HEK293T (cell line): ENCODE measurements around the gene TUSC2.

Experiments used
- CTCF ChIA-PET: fragments of 350-600 bp; formaldehyde crosslinking; extraction: SDS; loops from one replicate; lab custom pipeline; 2021; ENCODE audit warnings: antibody characterized with exemption, inconsistent platforms; lab: Yijun Ruan, JAX
- POLR2A ChIA-PET: fragments of 350-600 bp; formaldehyde crosslinking; extraction: SDS; loops from one replicate; lab custom pipeline; 2020; ENCODE audit warnings: antibody characterized with exemption, inconsistent platforms; lab: Yijun Ruan, JAX
- DNase-seq: peaks from one replicate; pipeline ENCODE4 v3.0.0; 2012; ENCODE audit warnings: mixed read lengths; ENCODE audit errors: extremely low spot score
- ARNT ChIP-seq: fragments of 450-650 bp; IDR thresholded peaks from 2 replicates; pipeline ENCODE4 v1.6.1; 2017; ENCODE audit warnings: mild to moderate bottlenecking
- BHLHE40 ChIP-seq: fragments of 450-650 bp; IDR thresholded peaks from 2 replicates; pipeline ENCODE4 v1.6.1; 2016; ENCODE audit warnings: mild to moderate bottlenecking, moderate library complexity, borderline replicate concordance
- CTBP1 ChIP-seq: fragments of 450-650 bp; IDR thresholded peaks from 2 replicates; pipeline ENCODE4 v1.6.1; 2016; ENCODE audit warnings: borderline replicate concordance
- ELF4 ChIP-seq: fragments of 450-650 bp; IDR thresholded peaks from 2 replicates; pipeline ENCODE4 v1.6.1; 2017; ENCODE audit warnings: antibody characterized with exemption
- FOXA1 ChIP-seq: fragments of 450-650 bp; IDR thresholded peaks from 2 replicates; pipeline ENCODE4 v1.6.1; 2016; ENCODE audit warnings: mild to moderate bottlenecking
- FOXK2 ChIP-seq: fragments of 450-650 bp; IDR thresholded peaks from 2 replicates; pipeline ENCODE4 v1.6.1; 2016; ENCODE audit warnings: mild to moderate bottlenecking
- FOXM1 ChIP-seq: fragments of 450-650 bp; IDR thresholded peaks from 2 replicates; pipeline ENCODE4 v1.6.1; 2017; ENCODE audit warnings: mild to moderate bottlenecking, borderline replicate concordance
- HDGF ChIP-seq: fragments of 450-650 bp; IDR thresholded peaks from 2 replicates; pipeline ENCODE4 v1.6.1; 2017; ENCODE audit warnings: antibody characterized with exemption, borderline replicate concordance
- L3MBTL2 ChIP-seq: fragments of 450-650 bp; conservative IDR thresholded peaks from 2 replicates; pipeline ENCODE4 v1.6.1; 2016; ENCODE audit warnings: mild to moderate bottlenecking
- LEF1 ChIP-seq: fragments of 450-650 bp; IDR thresholded peaks from 2 replicates; pipeline ENCODE4 v1.6.1; 2017; ENCODE audit warnings: mild to moderate bottlenecking, borderline replicate concordance
- NFRKB ChIP-seq: fragments of 450-650 bp; IDR thresholded peaks from 2 replicates; pipeline ENCODE4 v1.6.1; 2016; ENCODE audit warnings: mild to moderate bottlenecking, moderate library complexity
- SP1 ChIP-seq: fragments of 450-650 bp; IDR thresholded peaks from 2 replicates; pipeline ENCODE4 v1.6.1; 2017
- SUZ12 ChIP-seq: fragments of 450-650 bp; IDR thresholded peaks from 2 replicates; pipeline ENCODE4 v1.6.1; 2016; ENCODE audit warnings: mild to moderate bottlenecking
- TARDBP ChIP-seq: fragments of 450-650 bp; IDR thresholded peaks from 2 replicates; pipeline ENCODE4 v1.6.1; 2016
- ZNF384 ChIP-seq: fragments of 450-650 bp; IDR thresholded peaks from 2 replicates; pipeline ENCODE4 v1.6.1; 2016
- TF ChIP-seq, protein P1 (sequence below): fragments of 450-650 bp; IDR thresholded peaks from 2 replicates; pipeline ENCODE4 v1.6.1; 2016

Gene TUSC2

DNA sequence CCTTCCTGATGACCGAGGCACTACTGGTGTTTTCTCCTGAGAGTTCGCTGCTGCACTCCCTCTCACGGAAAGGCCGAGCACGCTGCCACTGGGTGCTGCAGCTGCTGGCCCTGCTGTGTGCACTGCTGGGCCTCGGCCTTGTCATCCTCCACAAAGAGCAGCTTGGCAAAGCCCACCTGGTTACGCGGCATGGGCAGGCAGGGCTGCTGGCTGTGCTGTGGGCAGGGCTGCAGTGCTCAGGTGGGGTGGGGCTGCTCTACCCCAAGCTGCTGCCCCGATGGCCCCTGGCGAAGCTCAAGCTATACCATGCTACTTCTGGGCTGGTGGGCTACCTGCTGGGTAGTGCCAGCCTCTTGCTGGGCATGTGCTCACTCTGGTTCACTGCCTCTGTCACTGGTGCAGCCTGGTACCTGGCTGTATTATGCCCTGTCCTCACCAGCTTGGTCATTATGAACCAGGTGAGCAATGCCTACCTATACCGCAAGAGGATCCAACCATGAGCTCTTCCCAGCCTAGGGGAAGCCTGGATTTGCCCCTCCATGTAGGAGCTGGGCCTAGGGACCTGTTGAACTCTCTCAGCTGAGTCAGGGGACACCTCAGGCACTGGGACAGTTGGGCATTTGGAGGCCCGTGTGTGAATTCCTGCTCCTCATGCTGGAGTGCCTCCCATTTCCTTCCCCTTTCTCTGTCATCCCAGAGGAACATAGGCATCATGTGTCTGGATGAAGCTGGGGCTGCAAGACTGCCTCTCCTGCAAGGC, 25.4 kb upstream of the TUSC2 start:
- POLR2A ChIA-PET, result interaction anchor here (1.0 to 8.2 kb wide), 6 partner anchors 12 to 215 kb away, joined by 3 to 119 read pairs (median 4); partner anchors contain the start of genes HEMK1 and TUSC2
- CTCF ChIA-PET, result interaction anchor here (0.6 to 1.1 kb wide), 3 partner anchors 9 to 23 kb away, joined by 3 read pairs; no protein-coding TSS in a partner anchor
- no peak for TF ChIP-seq BHLHE40
- no peak for TF ChIP-seq ZNF384
- TF ChIP-seq NFRKB, result no peak
- no peak for TF ChIP-seq TARDBP
- TF ChIP-seq SUZ12, result no peak
- TF ChIP-seq LEF1, result no peak
- TF ChIP-seq L3MBTL2, result no peak
- TF ChIP-seq ARNT, result no peak
- TF ChIP-seq FOXA1, result no peak
- TF ChIP-seq, protein P1, sequence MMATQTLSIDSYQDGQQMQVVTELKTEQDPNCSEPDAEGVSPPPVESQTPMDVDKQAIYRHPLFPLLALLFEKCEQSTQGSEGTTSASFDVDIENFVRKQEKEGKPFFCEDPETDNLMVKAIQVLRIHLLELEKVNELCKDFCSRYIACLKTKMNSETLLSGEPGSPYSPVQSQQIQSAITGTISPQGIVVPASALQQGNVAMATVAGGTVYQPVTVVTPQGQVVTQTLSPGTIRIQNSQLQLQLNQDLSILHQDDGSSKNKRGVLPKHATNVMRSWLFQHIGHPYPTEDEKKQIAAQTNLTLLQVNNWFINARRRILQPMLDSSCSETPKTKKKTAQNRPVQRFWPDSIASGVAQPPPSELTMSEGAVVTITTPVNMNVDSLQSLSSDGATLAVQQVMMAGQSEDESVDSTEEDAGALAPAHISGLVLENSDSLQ, result no peak
- TF ChIP-seq SP1, result no peak
- TF ChIP-seq CTBP1, result no peak
- TF ChIP-seq FOXK2, result no peak
- no peak for TF ChIP-seq FOXM1
- no peak for DNase-seq

DNA sequence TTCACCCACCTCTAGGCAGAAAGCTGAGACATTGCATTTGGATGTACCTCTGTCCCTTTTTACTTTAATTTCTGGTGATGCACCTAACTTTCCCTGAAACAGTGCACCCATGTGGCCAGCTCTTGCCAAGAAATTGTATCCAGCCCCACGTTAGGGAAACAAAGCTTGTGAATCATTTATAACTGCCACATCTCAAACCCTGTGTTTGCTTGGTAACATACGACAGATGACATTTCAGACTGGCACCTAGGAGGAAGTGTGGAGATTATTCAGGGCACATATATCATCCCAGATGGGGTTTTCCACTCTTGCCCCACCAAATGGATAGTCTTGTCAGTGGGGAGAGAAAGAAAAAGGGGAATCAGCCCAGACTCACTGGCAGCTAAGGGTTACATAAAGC, 24.8 kb upstream of the TUSC2 start:
- DNase-seq, result peak; percentile 19
- ChIA-PET POLR2A (interaction anchor here (1.0 to 8.2 kb wide), 5 partner anchors 12 to 216 kb away, joined by 3 to 119 read pairs (median 5); partner anchors contain the start of genes HEMK1 and TUSC2), CTCF (interaction anchor here (1.1 kb wide), 1 partner anchor 10 kb away, joined by 3 read pairs; no protein-coding TSS in a partner anchor)
- TF ChIP-seq SUZ12 (no peak), ARNT (no peak), FOXA1 (no peak), ZNF384 (no peak), NFRKB (no peak), SP1 (no peak), FOXK2 (no peak), ELF4 (no peak), L3MBTL2 (no peak), LEF1 (no peak), FOXM1 (no peak), CTBP1 (no peak), TARDBP (no peak), BHLHE40 (no peak)

DNA sequence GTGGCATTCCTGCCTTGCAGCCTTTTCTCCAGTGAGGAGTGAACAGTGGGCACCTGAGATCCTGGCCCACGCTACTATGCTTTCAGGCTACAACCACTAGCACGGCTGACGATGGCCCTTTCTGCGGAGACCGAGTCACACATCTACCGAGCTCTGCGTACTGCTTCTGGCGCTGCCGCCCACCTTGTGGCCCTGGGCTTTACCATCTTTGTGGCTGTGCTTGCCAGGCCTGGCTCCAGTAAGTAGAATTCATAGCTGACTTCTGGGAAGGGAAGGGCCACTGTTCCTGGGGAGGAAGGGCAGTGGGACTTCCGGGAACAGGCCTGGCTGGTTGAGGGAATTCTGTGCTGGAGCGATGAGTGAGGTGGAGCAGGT, 23.3 kb upstream of the TUSC2 start:
- POLR2A ChIA-PET, result interaction anchor here (1.1 to 8.2 kb wide), 7 partner anchors 8 to 218 kb away, joined by 4 to 119 read pairs (median 9); partner anchors contain the start of genes HEMK1, TMEM115 and TUSC2
- CTCF ChIA-PET, result interaction anchor here (1.3 kb wide), 1 partner anchor 192 kb away, joined by 4 read pairs; no protein-coding TSS in a partner anchor
- DNase-seq, result no peak
- TF ChIP-seq TARDBP (no peak), ELF4 (no peak), ARNT (no peak), CTBP1 (no peak), FOXK2 (no peak), FOXA1 (no peak), FOXM1 (no peak), HDGF (no peak), SUZ12 (no peak), BHLHE40 (no peak), LEF1 (no peak), ZNF384 (no peak), NFRKB (no peak), SP1 (no peak), L3MBTL2 (no peak)
- TF ChIP-seq, protein P1, result no peak

DNA sequence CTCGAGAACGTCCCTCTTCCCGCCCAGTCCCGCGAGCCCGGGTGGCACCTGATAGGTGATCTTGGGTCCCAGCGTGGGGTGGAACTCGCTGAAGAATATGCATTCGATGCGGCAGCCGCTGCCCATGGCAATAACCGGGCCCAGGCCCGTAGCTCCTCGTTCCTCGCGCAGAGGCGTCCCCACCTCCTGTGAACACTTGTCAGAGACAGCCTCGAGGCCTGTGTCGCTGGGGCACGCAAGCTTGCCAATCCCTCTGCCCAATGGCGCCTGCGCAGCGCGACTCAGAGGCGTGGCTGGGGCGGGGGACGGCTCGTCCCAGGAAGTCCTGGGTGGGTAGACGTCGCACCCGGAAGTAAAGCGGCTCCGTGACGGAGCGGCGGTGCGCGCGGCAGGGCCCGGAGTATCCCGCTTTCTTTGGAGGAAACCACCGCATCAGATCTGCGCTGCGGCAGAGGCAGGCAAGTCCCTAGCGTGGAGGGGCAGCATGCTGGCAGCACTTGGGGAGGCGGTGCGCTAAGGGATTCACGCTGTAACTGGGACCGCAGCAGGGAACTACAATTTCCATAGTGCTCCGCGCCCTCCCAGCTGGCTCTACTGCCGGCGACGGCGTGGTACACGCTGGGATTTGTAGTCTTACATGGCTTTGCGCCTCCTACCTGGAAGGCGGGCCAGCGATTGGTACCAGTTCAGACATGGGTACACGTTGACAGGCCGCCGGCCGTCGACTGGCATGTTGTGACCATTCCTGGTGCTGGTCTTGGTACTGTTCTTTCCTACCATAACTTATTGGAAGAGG, 22.7 kb upstream of the TUSC2 start, which contains the start of the genes CYB561D2 and NPRL2:
Gene CYB561D2, plus strand, starts transcription at position 336 of the 796 bp plus-strand sequence. CDS start 572 bp downstream, outside the sequence.
Gene NPRL2, minus strand, starts transcription at position 249 of the 796 bp plus-strand sequence. Its CDS starts 123 bp downstream, at position 126.
- ChIA-PET POLR2A (interaction anchor here (0.7 to 8.2 kb wide), 15 partner anchors 9 to 261 kb away, joined by 3 to 119 read pairs (median 4); partner anchors contain the start of genes CISH, HEMK1, SLC38A3 and TMEM115), CTCF (interaction anchor here (1.3 to 1.4 kb wide), 2 partner anchors 14 to 192 kb away, joined by 4 read pairs; no protein-coding TSS in a partner anchor)
- TF ChIP-seq, protein P1, result peak; percentile 37; the same call in 1 of the 2 replicates
- TF ChIP-seq FOXA1 (no peak), ZNF384 (no peak), FOXK2 (no peak), ELF4 (peak; percentile 99), HDGF (peak; percentile 86), L3MBTL2 (peak; percentile 99), CTBP1 (no peak)
- peak; percentile 96 for DNase-seq

DNA sequence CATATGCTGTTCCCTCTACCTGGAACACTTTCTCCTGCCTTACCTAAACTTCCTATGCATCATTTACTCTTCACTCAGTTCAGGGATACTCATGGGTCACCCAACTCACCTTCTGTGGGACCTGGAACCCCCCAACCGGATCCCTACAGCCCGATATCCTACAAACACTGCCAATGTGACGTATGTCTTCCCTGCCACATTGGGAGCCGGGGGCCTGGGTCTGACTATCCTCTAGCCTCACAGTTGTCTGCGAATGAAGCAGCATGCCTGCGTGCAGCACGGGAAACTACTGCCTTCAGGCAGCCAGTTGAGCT, 22.1 kb upstream of the TUSC2 start:
- no peak for DNase-seq
- POLR2A ChIA-PET, result interaction anchor here (0.7 to 8.2 kb wide), 14 partner anchors 9 to 262 kb away, joined by 3 to 119 read pairs (median 4); partner anchors contain the start of genes CISH, HEMK1, SLC38A3 and TMEM115
- no peak for TF ChIP-seq FOXA1
- TF ChIP-seq, protein P1, result no peak
- no peak for TF ChIP-seq LEF1
- no peak for TF ChIP-seq FOXM1
- TF ChIP-seq ELF4, result no peak
- no peak for TF ChIP-seq TARDBP
- no peak for TF ChIP-seq HDGF
- TF ChIP-seq SP1, result no peak
- no peak for TF ChIP-seq ARNT
- no peak for TF ChIP-seq NFRKB
- no peak for TF ChIP-seq ZNF384
- TF ChIP-seq SUZ12, result no peak
- TF ChIP-seq L3MBTL2, result no peak
- TF ChIP-seq BHLHE40, result no peak
- CTCF ChIA-PET, result interaction anchor here (1.3 to 1.4 kb wide), 2 partner anchors 13 to 193 kb away, joined by 4 read pairs; no protein-coding TSS in a partner anchor
